IPS-NIHi7 (cell line): ENCODE results near the gene FGF8.
"Not testable (repeated sequence)": the region's sequence is repeated elsewhere in the genome, so short reads cannot be mapped to it uniquely, and the experiment has no call there.

Experiments
- DNase-seq: peaks from one replicate; pipeline ENCODE4 v3.0.0; 2012; ENCODE audit warnings: mixed read lengths; ENCODE audit errors: extremely low spot score

The FGF8 gene

GRCh38 chr10:101775273-101776160, at the start of gene FGF8:
FGF8 (minus strand) TSS chr10:101776114; CDS start chr10:101775900, 214 bp downstream.
- DNase-seq: no peak

GRCh38 chr10:101824736-101825135, 48.8 kb upstream of the FGF8 start:
- DNase-seq: no peak

GRCh38 chr10:101818872-101819633, 43.1 kb upstream of the FGF8 start:
- DNase-seq: peak; percentile 30

GRCh38 chr10:101818119-101818871, 42.4 kb upstream of the FGF8 start, which contains the start of gene OGA:
OGA (minus strand) TSS chr10:101818444; CDS start chr10:101818022, 422 bp downstream.
- DNase-seq: peak; percentile 96

GRCh38 chr10:101817337-101818118, 41.6 kb upstream of the FGF8 start:
- DNase-seq: peak; percentile 35

- DNase-seq: no peak
Measured at GRCh38 chr10:101816913-101817336, 41.0 kb upstream of the FGF8 start.

GRCh38 chr10:101816376-101816775, 40.5 kb upstream of the FGF8 start:
- no peak for DNase-seq

GRCh38 chr10:101814466-101815071, 38.7 kb upstream of the FGF8 start:
- no peak for DNase-seq

- DNase-seq: no peak
Measured at GRCh38 chr10:101812606-101813005, 36.7 kb upstream of the FGF8 start.

- no peak for DNase-seq
Measured at GRCh38 chr10:101807158-101807557, 31.2 kb upstream of the FGF8 start.

- DNase-seq: no peak
Measured at GRCh38 chr10:101803511-101803910, 27.6 kb upstream of the FGF8 start.

- DNase-seq: no peak
Measured at GRCh38 chr10:101797403-101798059, 21.6 kb upstream of the FGF8 start.

GRCh38 chr10:101793526-101793925, 17.6 kb upstream of the FGF8 start:
- DNase-seq: no peak

GRCh38 chr10:101789686-101790085, 13.8 kb upstream of the FGF8 start:
- no peak for DNase-seq

GRCh38 chr10:101789231-101789630, 13.3 kb upstream of the FGF8 start:
- not testable (repeated sequence) for DNase-seq

GRCh38 chr10:101785801-101786200, 9.9 kb upstream of the FGF8 start:
- DNase-seq: no peak

GRCh38 chr10:101784558-101784957, 8.6 kb upstream of the FGF8 start:
- DNase-seq: no peak

GRCh38 chr10:101783736-101784118, 7.8 kb upstream of the FGF8 start:
- DNase-seq: peak; percentile 49

GRCh38 chr10:101782811-101783735, 7.2 kb upstream of the FGF8 start, which contains the start of gene NPM3:
NPM3 (minus strand) TSS chr10:101783446; CDS start chr10:101783390, 56 bp downstream.
- peak; percentile 94 for DNase-seq
